Measurements from ENCODE around the gene KCNA5. TPM values are rescaled to one million over a fixed set of nuclear protein-coding genes. Genes with fewer than 3 reads are reported as not detected.

The KCNA5 gene
- total RNA-seq, 4 donors from 2014 or later = 0.19 to 1.3 TPM; not detected in 2

- DNase-seq (ENCODE audit: low spot score) (no peak), ATAC-seq (ENCODE audit: low FRiP score) (no peak)
- no peak for TF ChIP-seq CTCF (IDR thresholded peaks at IDR 0.05)
Observed at GRCh38 chr12:5078423-5078822, 34.7 kb downstream of the KCNA5 start.

- DNase-seq (ENCODE audit: low spot score) (no peak), ATAC-seq (ENCODE audit: low FRiP score) (no peak)
- no peak for TF ChIP-seq CTCF (IDR thresholded peaks at IDR 0.05)
Observed at GRCh38 chr12:5081016-5081415, 37.3 kb downstream of the KCNA5 start.

- ATAC-seq (ENCODE audit: low FRiP score) = no peak
- TF ChIP-seq CTCF (IDR thresholded peaks at IDR 0.05) = no peak
- no peak for DNase-seq (ENCODE audit: low spot score)
Observed at GRCh38 chr12:5083955-5084849, 40.5 kb downstream of the KCNA5 start.

- no peak for DNase-seq (ENCODE audit: low spot score)
- TF ChIP-seq CTCF (IDR thresholded peaks at IDR 0.05) = no peak
- no peak for ATAC-seq (ENCODE audit: low FRiP score)
Observed at GRCh38 chr12:5085896-5086295, 42.2 kb downstream of the KCNA5 start.

- ATAC-seq (ENCODE audit: low FRiP score) (no peak), DNase-seq (ENCODE audit: low spot score) (no peak)
- no peak for TF ChIP-seq CTCF (IDR thresholded peaks at IDR 0.05)
Observed at GRCh38 chr12:5087831-5088554, 44.3 kb downstream of the KCNA5 start.

GRCh38 chr12:5088586-5089264 is 45.0 kb downstream of the KCNA5 start:
- DNase-seq (ENCODE audit: low spot score) (no peak), ATAC-seq (ENCODE audit: low FRiP score) (no peak)
- TF ChIP-seq CTCF (IDR thresholded peaks at IDR 0.05) = no peak

All from omental fat pad (tissue), 4 donors.